SK-N-SH (cell line): ENCODE measurements around the gene KPNB1. TPM values are rescaled to one million over a fixed set of nuclear protein-coding genes. Genes with fewer than 3 reads are reported as not detected.

Experiments used
- CTCF ChIA-PET: fragments of 300-600, 350-600 bp; formaldehyde crosslinking; extraction: SDS; loops from one replicate; lab custom pipeline; 2021; lab: Yijun Ruan, JAX
- POLR2A ChIA-PET: fragments of 350-600 bp; sonication (Branson Sonifier 250); formaldehyde crosslinking; extraction: SDS; loops from one replicate; lab custom pipeline; 2020; ENCODE audit warnings: antibody characterized with exemption, inconsistent platforms; lab: Yijun Ruan, JAX
- DNase-seq: peaks from one replicate; pipeline ENCODE4 v3.0.0; 2012
- H2AFZ ChIP-seq: fragments of 200-600 bp; sonication (generic); 2 replicates; pipeline ENCODE4 v1.8.1; 2016; ENCODE audit warnings: antibody characterized with exemption, mild to moderate bottlenecking, low read depth
- H3F3A ChIP-seq: fragments of 200-600 bp; sonication (generic); replicated peaks from 2 replicates; pipeline ENCODE3; 2016; ENCODE audit warnings: antibody characterized with exemption, mild to moderate bottlenecking; ENCODE audit not compliant: insufficient read depth
- H3K27ac ChIP-seq, 2 experiments: fragments of 200-500 bp in 1 of 2; fragments of 200-600 bp in 1 of 2; sonication (Bioruptor generic) in 1 of 2; sonication (generic), shearing (Covaris generic) in 1 of 2; 2 replicates each; pipeline versions ENCODE4 v1.5.1 to v1.6.1; 2014 to 2016; ENCODE audit warnings: low read depth in 2 of 2, inconsistent platforms in 1 of 2, low read length in 1 of 2, mild to moderate bottlenecking in 1 of 2, mixed read lengths in 1 of 2
- H3K27me3 ChIP-seq: fragments of 200-600 bp; sonication (generic), shearing (Covaris generic); 2 replicates; pipeline ENCODE4 v1.6.1; 2016; ENCODE audit warnings: mixed run types; ENCODE audit not compliant: insufficient read depth
- H3K36me3 ChIP-seq, 2 experiments: fragments of 200-500 bp in 1 of 2; fragments of 200-600 bp in 1 of 2; sonication (Bioruptor generic) in 1 of 2; sonication (generic) in 1 of 2; replicated peaks in 1 of 2; 2 replicates each; pipeline versions ENCODE3 to v1.5.1; 2014 to 2016; ENCODE audit warnings: low read length in 1 of 2, mild to moderate bottlenecking in 1 of 2; ENCODE audit not compliant: insufficient read depth in 2 of 2, control insufficient read depth in 1 of 2
- H3K4me1 ChIP-seq, 2 experiments: fragments of 200-500 bp in 1 of 2; fragments of 200-600 bp in 1 of 2; sonication (Bioruptor generic) in 1 of 2; sonication (generic), shearing (Covaris generic) in 1 of 2; 2 replicates each; pipeline versions ENCODE4 v1.5.1 to v1.6.1; 2014 to 2016; ENCODE audit warnings: low read depth in 1 of 2, low read length in 1 of 2, mixed run types in 1 of 2; ENCODE audit not compliant: insufficient read depth in 2 of 2, control insufficient read depth in 1 of 2
- H3K4me2 ChIP-seq: fragments of 200-600 bp; sonication (generic), shearing (Covaris generic); 2 replicates; pipeline ENCODE4 v1.6.1; 2017; ENCODE audit warnings: mixed run types
- H3K4me3 ChIP-seq, 2 experiments: fragments of 200-500 bp in 1 of 2; fragments of 200-600 bp in 1 of 2; sonication (Bioruptor generic) in 1 of 2; sonication (generic), shearing (Covaris generic) in 1 of 2; 2 replicates each; pipeline versions ENCODE4 v1.5.1 to v1.8.1; 2014 to 2016; ENCODE audit warnings: low read depth in 2 of 2, inconsistent platforms in 1 of 2, low read length in 1 of 2, mild to moderate bottlenecking in 1 of 2, mixed read lengths in 1 of 2, moderate library complexity in 1 of 2
- H3K79me2 ChIP-seq: fragments of 200-600 bp; sonication (generic); 2 replicates; pipeline ENCODE4 v1.8.1; 2017; ENCODE audit warnings: mild to moderate bottlenecking; ENCODE audit not compliant: insufficient read depth
- H3K9ac ChIP-seq: fragments of 200-600 bp; sonication (generic); 2 replicates; pipeline ENCODE4 v1.6.1; 2017; ENCODE audit warnings: mixed run types
- H3K9me2 ChIP-seq: fragments of 200-600 bp; sonication (generic); 2 replicates; pipeline ENCODE4 v1.6.1; 2017; ENCODE audit warnings: mixed run types
- H3K9me3 ChIP-seq: fragments of 200-600 bp; sonication (generic); 2 replicates; pipeline ENCODE4 v1.6.1; 2017; ENCODE audit warnings: mixed run types, mild to moderate bottlenecking, moderate library complexity
- H4K20me1 ChIP-seq: fragments of 200-600 bp; sonication (generic); 2 replicates; pipeline ENCODE4 v1.6.1; 2017; ENCODE audit warnings: mild to moderate bottlenecking, mixed run types; ENCODE audit not compliant: insufficient read depth
- FOSL2 ChIP-seq: IDR thresholded peaks from 2 replicates; pipeline ENCODE4 v1.4.0; 2012; ENCODE audit warnings: low read depth, mild to moderate bottlenecking, moderate library complexity, borderline replicate concordance
- FOXM1 ChIP-seq: IDR thresholded peaks from 2 replicates; pipeline ENCODE4 v1.4.0; 2012; ENCODE audit warnings: low read depth, mild to moderate bottlenecking
- GATA2 ChIP-seq: sonication (generic); formaldehyde crosslinking; IDR thresholded peaks from 2 replicates; pipeline ENCODE4 v1.5.0; 2020; ENCODE audit warnings: mild to moderate bottlenecking, missing genetic modification reagents
- JUND ChIP-seq: IDR thresholded peaks from 2 replicates; pipeline ENCODE4 v1.4.0; 2012
- PBX3 ChIP-seq: IDR thresholded peaks from 2 replicates; pipeline ENCODE4; 2012
- RXRA ChIP-seq: IDR thresholded peaks from 2 replicates; pipeline ENCODE4 v1.4.0; 2012; ENCODE audit warnings: low read depth, mild to moderate bottlenecking, borderline replicate concordance
- SMC3 ChIP-seq: IDR thresholded peaks from 2 replicates; pipeline ENCODE4 v1.6.1; 2012; ENCODE audit warnings: low read depth, low read length, improper control_type of control experiment
- TAF1 ChIP-seq: IDR thresholded peaks from 2 replicates; pipeline ENCODE4 v1.6.1; 2012; ENCODE audit warnings: low read depth, mild to moderate bottlenecking, low read length, moderate library complexity, borderline replicate concordance
- WGBS: methylation state at CpG from one replicate; pipeline ENCODE4 v1.1.6; 2017; ENCODE audit warnings: low lambda C conversion rate; 5-methylcytosine and 5-hydroxymethylcytosine counted together
- polyA plus RNA-seq, 3 experiments: library from polyadenylated mRNA; depleted of rRNA; stranded (reverse); fragments of >200 nt; gene quantifications; 2 replicates each; pipeline ENCODE4 v1.2.3, GENCODE V29; 2012
- TF ChIP-seq, protein P1 (sequence below): IDR thresholded peaks from 2 replicates; pipeline ENCODE4 v1.4.0; 2012; ENCODE audit warnings: low read depth, borderline replicate concordance
- TF ChIP-seq, protein P2 (sequence below): fragments of 150-350 bp; IDR thresholded peaks from 2 replicates; pipeline ENCODE4 v1.6.1; 2017; ENCODE audit warnings: antibody characterized with exemption, low read length, low read depth, borderline replicate concordance

The KPNB1 gene
- polyA plus RNA-seq, 1 of the 3 experiments (the other 2 are of a cell fraction) = 89.5 TPM

DNA sequence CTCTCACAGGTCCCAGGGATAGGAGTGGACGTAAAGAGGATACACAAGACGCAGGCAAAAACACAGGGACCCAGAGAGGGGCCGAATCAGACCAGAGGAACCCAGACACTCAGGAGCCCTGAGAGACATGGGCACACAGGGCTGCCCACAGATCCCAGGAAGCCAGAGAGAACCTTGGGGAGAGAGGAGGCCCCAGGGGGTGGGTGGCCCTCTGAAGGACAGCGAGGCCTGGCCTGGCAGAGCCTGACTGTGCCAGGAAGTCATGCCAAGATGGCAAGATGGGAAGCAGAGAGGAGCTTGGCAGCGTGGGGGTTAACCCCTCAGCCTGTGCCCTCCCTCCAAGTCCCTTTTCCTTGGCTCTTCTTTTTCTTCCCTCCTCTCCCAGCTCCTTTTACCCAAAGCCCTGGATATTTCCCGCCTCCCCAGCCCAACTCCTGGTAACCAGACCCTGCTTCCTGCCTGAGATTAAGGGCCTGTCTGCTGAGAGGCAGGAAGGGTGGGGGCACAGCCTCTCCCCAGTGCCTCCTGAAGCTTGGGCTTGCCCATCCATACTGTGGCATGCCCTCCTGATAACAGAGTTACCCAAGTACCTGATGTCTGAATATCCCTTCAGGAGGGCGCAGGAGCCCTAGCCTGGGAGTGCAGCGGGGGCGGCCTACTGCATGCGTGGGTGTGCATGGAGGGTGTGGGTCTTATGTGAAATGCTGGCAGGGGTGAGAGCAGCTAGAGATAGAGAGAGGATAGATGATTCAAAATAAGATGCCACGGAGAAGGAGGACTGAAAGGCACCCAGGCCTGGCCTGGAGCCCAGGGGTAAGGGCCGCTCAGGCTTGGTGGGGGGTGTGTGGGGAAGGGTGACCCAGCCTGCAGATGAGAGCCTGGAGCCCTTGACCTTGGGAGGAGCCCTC lies 77.3 kb downstream of the KPNB1 start:
- peak; percentile 68 for DNase-seq
- H3F3A ChIP-seq = peaks cover 6% of the 10 kb centered on the region
- CTCF ChIA-PET = interaction anchor here (0.9 to 9.9 kb wide), 14 partner anchors 7 to 116 kb away, joined by 3 to 109 read pairs (median 4); no protein-coding TSS in a partner anchor
- H4K20me1 ChIP-seq = no peaks in the 10 kb centered on the region
- no peaks in the 10 kb centered on the region for H3K36me3 ChIP-seq
- no peak overlapping the region for H2AFZ ChIP-seq
- H3K27me3 ChIP-seq = peaks cover 80% of the 10 kb centered on the region
- H3K9ac ChIP-seq = no peak overlapping the region
- POLR2A ChIA-PET = interaction anchor here (0.9 to 1.2 kb wide), 2 partner anchors 9 to 77 kb away, joined by 3 read pairs; no protein-coding TSS in a partner anchor
- no peaks in the 10 kb centered on the region for H3K9me3 ChIP-seq
- 71% methylated on average over 12 of the region's 12 CpGs for WGBS
- H3K27ac ChIP-seq = peak overlapping the region in 1 of 2 experiments; percentile 39; a peak in 1 of 4 replicates
- no peaks in the 10 kb centered on the region for H3K9me2 ChIP-seq
- no peak overlapping the region for H3K4me3 ChIP-seq
- no peaks in the 10 kb centered on the region for H3K79me2 ChIP-seq
- no peak overlapping the region for H3K4me2 ChIP-seq
- TF ChIP-seq GATA2 (CRISPR knock-in tag) (peak; percentile 4; the same call in 1 of the 2 replicates), FOXM1 (no peak), TAF1 (no peak), FOSL2 (no peak), PBX3 (no peak)
- TF ChIP-seq, protein P1, sequence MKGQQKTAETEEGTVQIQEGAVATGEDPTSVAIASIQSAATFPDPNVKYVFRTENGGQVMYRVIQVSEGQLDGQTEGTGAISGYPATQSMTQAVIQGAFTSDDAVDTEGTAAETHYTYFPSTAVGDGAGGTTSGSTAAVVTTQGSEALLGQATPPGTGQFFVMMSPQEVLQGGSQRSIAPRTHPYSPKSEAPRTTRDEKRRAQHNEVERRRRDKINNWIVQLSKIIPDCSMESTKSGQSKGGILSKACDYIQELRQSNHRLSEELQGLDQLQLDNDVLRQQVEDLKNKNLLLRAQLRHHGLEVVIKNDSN = no peak
- peaks cover 0 to 23% of the 10 kb centered on the region in 2 experiments; a peak in 1 of 4 replicates for H3K4me1 ChIP-seq

GRCh38 chr17:47727704-47728036 lies 78.0 kb downstream of the KPNB1 start:
- Histone ChIP-seq H4K20me1 (0 out of 2 replicates have a peak, but pooled peaks cover 5% of the 10 kb centered on the region), H3K27ac (no peak overlapping the region), H3K9me3 (no peaks in the 10 kb centered on the region), H3K4me3 (no peak overlapping the region), H3K9me2 (no peaks in the 10 kb centered on the region), H3K4me2 (no peak overlapping the region), H3K4me1 (peaks cover 0 to 27% of the 10 kb centered on the region in 2 experiments; a peak in 1 of 4 replicates), H3K9ac (no peak overlapping the region), H3K27me3 (peaks cover 80% of the 10 kb centered on the region), H3K79me2 (no peaks in the 10 kb centered on the region), H3K36me3 (no peaks in the 10 kb centered on the region), H3F3A (peaks cover 6% of the 10 kb centered on the region), H2AFZ (no peak overlapping the region)
- POLR2A ChIA-PET = interaction anchor here (1.2 kb wide), 1 partner anchor 77 kb away, joined by 3 read pairs; no protein-coding TSS in a partner anchor
- no peak for DNase-seq
- WGBS = 61% methylated on average over 8 of the region's 9 CpGs
- CTCF ChIA-PET = interaction anchor here (0.5 to 9.9 kb wide), 13 partner anchors 8 to 77 kb away, joined by 3 to 109 read pairs (median 4); no protein-coding TSS in a partner anchor
- TF ChIP-seq SMC3 (no peak), RXRA (no peak), GATA2 (CRISPR knock-in tag) (peak; percentile 3; the same call in 1 of the 2 replicates), JUND (no peak)
- TF ChIP-seq, protein P2, sequence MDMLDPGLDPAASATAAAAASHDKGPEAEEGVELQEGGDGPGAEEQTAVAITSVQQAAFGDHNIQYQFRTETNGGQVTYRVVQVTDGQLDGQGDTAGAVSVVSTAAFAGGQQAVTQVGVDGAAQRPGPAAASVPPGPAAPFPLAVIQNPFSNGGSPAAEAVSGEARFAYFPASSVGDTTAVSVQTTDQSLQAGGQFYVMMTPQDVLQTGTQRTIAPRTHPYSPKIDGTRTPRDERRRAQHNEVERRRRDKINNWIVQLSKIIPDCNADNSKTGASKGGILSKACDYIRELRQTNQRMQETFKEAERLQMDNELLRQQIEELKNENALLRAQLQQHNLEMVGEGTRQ = no peak
